Measurements from ENCODE around the gene ACAD10.
A peak's percentile ranks its signal among the peaks of the same experiment; 100 is the strongest.
"Not testable (repeated sequence)": the region's sequence is repeated elsewhere in the genome, so short reads cannot be mapped to it uniquely, and the experiment has no call there.

Gene ACAD10
- 20.2 to 64.5 (median 24.2) reads per million in 9 experiments for total RNA-seq

DNA sequence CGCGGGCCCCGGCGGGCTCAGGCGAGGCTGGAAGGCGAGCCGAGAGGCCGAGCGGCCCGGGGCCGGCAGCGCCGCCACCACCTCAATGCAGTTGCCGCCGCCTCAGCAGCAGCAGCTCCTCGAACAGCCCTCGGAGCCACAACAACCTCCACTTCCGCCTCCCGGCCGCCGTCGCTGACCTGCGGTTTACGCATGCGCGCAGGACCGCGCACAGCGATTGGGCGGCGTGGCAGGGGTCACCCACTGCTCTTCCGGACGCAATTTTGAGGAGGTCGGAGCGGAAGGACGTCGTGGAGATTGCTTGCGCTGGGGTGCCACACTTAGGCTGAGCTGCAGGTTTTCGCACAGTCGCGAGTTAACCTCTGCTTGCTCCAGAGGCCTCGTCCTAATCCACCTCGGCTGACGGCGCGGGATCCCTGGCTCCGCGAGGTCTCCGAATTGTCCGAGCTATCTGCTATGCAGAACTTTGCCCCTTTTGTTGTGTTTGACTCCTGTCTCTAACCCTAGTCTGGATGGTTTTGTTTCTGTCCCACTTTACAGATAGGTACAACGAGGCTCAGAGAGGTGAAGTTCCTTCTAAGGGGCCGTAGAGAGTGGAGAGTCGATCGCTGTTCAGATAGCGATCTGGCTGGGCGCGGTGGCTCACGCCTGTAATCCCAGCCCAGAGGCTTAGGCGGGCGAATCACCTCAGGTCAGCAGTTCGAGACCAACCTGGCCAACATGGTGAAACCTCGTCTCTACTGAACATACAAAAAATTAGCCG is at the start of gene ACAD10, which contains the start of gene BRAP:
TSS of gene ACAD10 (plus strand) at position 243 of the 763 bp plus-strand sequence. CDS start 6,657 bp downstream, outside the sequence.
TSS of gene BRAP (minus strand) at position 146 of the 763 bp plus-strand sequence. CDS start 164 bp downstream, outside the sequence.
- H3K9me3 Mint-ChIP-seq: no peaks in the 10 kb centered on the region
- H3K36me3 Mint-ChIP-seq (ENCODE audit: insufficient read depth): peaks cover 42% of the 10 kb centered on the region
- peaks cover 33% of the 10 kb centered on the region in 2 donors for H3K4me1 Mint-ChIP-seq (ENCODE audit: low read depth in 2 of 2)
- peak within 1 kb of the TSS; percentile 98 to 99 for H3K27ac Mint-ChIP-seq
- DNase-seq: peak; percentile 91 to 94 (median 94)
- peak; percentile 93 for ATAC-seq (replicated peaks)
- peak within 1 kb of the TSS; percentile 98 to 99 for H3K4me3 Mint-ChIP-seq
- no peaks in the 10 kb centered on the region for H3K27me3 Mint-ChIP-seq

- Mint-ChIP-seq H3K4me3 (no peak overlapping the region), H3K27me3 (no peaks in the 10 kb centered on the region), H3K27ac (peak overlapping the region; percentile 38 to 62), H3K4me1 (ENCODE audit: low read depth in 2 of 2) (peaks cover 0 to 4% of the 10 kb centered on the region in 2 donors), H3K9me3 (no peaks in the 10 kb centered on the region), H3K36me3 (ENCODE audit: insufficient read depth) (peaks cover 2% of the 10 kb centered on the region)
- DNase-seq (no peak), ATAC-seq (replicated peaks) (no peak)
Measured at GRCh38 chr12:111636209-111636945, 49.5 kb upstream of the ACAD10 start.

- Mint-ChIP-seq H3K27me3 (no peaks in the 10 kb centered on the region), H3K9me3 (no peaks in the 10 kb centered on the region), H3K36me3 (ENCODE audit: insufficient read depth) (peaks cover 18% of the 10 kb centered on the region), H3K4me3 (no peak overlapping the region), H3K4me1 (ENCODE audit: low read depth in 2 of 2) (peaks cover 0 to 4% of the 10 kb centered on the region in 2 donors), H3K27ac (peak overlapping the region in 1 of 2 donors; percentile 47)
- DNase-seq (no peak), ATAC-seq (replicated peaks) (no peak)
Measured at GRCh38 chr12:111638556-111638955, 47.3 kb upstream of the ACAD10 start.

- DNase-seq (no peak), ATAC-seq (replicated peaks) (no peak)
- Mint-ChIP-seq H3K36me3 (ENCODE audit: insufficient read depth) (peaks cover 22% of the 10 kb centered on the region), H3K27ac (no peak overlapping the region), H3K4me3 (no peak overlapping the region), H3K27me3 (no peaks in the 10 kb centered on the region), H3K4me1 (ENCODE audit: low read depth in 2 of 2) (peaks cover 0 to 4% of the 10 kb centered on the region in 2 donors), H3K9me3 (no peaks in the 10 kb centered on the region)
Measured at GRCh38 chr12:111640506-111640905, 45.3 kb upstream of the ACAD10 start.

DNA sequence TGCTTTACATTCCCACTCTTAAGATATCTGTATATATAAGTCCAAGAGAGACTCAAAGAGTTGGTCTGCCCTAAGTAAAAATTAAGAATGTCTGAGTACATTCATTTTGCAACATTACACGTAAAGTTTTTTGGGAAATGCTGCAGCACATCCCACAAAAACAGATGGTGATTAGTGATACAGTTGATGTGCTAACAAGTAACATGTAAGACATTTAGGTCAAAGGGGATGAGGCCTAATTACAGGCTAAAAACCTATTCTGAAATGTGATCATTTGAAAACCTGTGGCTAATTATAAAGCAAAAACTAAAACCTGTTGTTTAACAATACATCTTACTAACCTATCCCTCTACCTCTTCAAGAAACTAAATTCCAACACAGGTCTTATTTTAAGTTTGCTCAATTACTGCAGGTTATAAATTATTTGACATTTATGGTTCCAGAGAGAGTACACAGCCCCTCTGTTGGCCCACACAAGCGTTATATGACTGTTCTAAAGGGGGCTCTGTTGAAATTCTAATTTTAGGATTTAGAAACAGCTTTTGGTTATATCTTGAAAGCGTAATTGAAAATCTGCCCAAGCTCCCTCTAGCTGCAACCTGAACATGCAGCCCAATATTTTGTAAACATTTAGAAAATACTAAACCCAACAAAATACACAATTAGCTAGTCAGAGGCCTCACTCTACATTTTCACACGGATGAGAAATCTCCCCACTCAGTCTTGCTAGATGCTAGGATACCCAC is 43.0 kb upstream of the ACAD10 start:
- ATAC-seq (replicated peaks) (no peak), DNase-seq (no peak)
- H3K27me3 Mint-ChIP-seq: no peaks in the 10 kb centered on the region
- no peak overlapping the region for H3K4me3 Mint-ChIP-seq
- H3K9me3 Mint-ChIP-seq: no peaks in the 10 kb centered on the region
- H3K27ac Mint-ChIP-seq: no peak overlapping the region
- H3K4me1 Mint-ChIP-seq (ENCODE audit: low read depth in 2 of 2): no peaks in the 10 kb centered on the region
- H3K36me3 Mint-ChIP-seq (ENCODE audit: insufficient read depth): peaks cover 41% of the 10 kb centered on the region

- Mint-ChIP-seq H3K4me3 (no peak overlapping the region), H3K36me3 (ENCODE audit: insufficient read depth) (peaks cover 47% of the 10 kb centered on the region), H3K4me1 (ENCODE audit: low read depth in 2 of 2) (no peaks in the 10 kb centered on the region), H3K9me3 (no peaks in the 10 kb centered on the region), H3K27me3 (no peaks in the 10 kb centered on the region), H3K27ac (no peak overlapping the region)
- DNase-seq (no peak), ATAC-seq (replicated peaks) (no peak)
Measured at GRCh38 chr12:111643427-111643826, 42.4 kb upstream of the ACAD10 start.

GRCh38 chr12:111645433-111645832 is 40.4 kb upstream of the ACAD10 start:
- DNase-seq (no peak), ATAC-seq (replicated peaks) (no peak)
- Mint-ChIP-seq H3K4me1 (ENCODE audit: low read depth in 2 of 2) (no peaks in the 10 kb centered on the region), H3K4me3 (no peak overlapping the region), H3K27ac (no peak overlapping the region), H3K27me3 (no peaks in the 10 kb centered on the region), H3K36me3 (ENCODE audit: insufficient read depth) (peaks cover 61% of the 10 kb centered on the region), H3K9me3 (no peaks in the 10 kb centered on the region)

DNA sequence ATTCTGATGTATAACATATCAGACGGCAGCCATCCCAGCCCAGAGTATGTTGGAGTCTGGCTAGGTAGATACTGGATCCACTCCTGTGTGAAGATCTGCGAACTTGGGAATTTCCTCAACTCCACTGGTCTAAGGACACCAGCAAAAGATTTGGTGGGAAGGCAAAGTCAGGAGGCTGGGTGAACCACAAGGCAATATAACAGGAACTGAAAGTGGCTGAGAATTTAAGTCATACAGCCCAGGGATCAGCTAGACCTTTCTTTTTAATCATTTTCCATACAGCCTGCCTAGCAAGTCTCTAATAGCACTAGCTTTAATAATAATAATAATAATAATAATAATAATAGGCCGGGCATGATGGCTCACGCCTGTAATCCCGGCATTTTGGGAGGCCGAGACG is 34.9 kb upstream of the ACAD10 start:
- Mint-ChIP-seq H3K9me3 (no peaks in the 10 kb centered on the region), H3K36me3 (ENCODE audit: insufficient read depth) (peaks cover 86% of the 10 kb centered on the region), H3K4me1 (ENCODE audit: low read depth in 2 of 2) (peaks cover 0 to under 1% of the 10 kb centered on the region in 2 donors), H3K27me3 (no peaks in the 10 kb centered on the region), H3K4me3 (no peak overlapping the region), H3K27ac (no peak overlapping the region)
- DNase-seq (no peak), ATAC-seq (replicated peaks) (no peak)

DNA sequence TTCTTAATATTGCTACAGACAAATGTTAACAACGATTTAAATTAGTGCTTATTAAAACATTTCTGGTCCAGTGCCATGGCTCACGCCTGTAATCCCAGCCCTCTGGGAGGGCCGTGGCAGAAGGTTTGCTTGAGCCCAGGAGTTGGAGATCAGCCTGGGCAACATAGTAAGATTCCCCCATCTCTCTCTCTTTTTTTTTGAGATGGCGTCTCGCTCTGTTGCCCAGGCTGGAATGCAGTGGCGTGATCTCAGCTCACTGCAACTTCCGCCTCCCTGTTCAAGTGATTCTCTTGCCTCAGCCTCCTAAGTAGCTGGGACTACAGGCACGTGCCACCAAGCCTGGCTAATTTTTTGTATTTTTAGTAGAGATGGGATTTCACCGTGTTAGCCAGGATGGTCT is 33.3 kb upstream of the ACAD10 start:
- H3K36me3 Mint-ChIP-seq (ENCODE audit: insufficient read depth): peaks cover 84% of the 10 kb centered on the region
- not testable (repeated sequence) for ATAC-seq (replicated peaks); H3K9me3 Mint-ChIP-seq; H3K27ac Mint-ChIP-seq; H3K4me3 Mint-ChIP-seq; H3K27me3 Mint-ChIP-seq; H3K4me1 Mint-ChIP-seq (ENCODE audit: low read depth in 2 of 2); DNase-seq

- Mint-ChIP-seq H3K27ac (no peak overlapping the region), H3K36me3 (ENCODE audit: insufficient read depth) (peaks cover 85% of the 10 kb centered on the region), H3K4me1 (ENCODE audit: low read depth in 2 of 2) (peaks cover 0 to 4% of the 10 kb centered on the region in 2 donors), H3K27me3 (no peaks in the 10 kb centered on the region), H3K4me3 (no peak overlapping the region), H3K9me3 (no peaks in the 10 kb centered on the region)
- ATAC-seq (replicated peaks) (no peak), DNase-seq (no peak)
Measured at GRCh38 chr12:111653596-111653995, 32.3 kb upstream of the ACAD10 start.

DNA sequence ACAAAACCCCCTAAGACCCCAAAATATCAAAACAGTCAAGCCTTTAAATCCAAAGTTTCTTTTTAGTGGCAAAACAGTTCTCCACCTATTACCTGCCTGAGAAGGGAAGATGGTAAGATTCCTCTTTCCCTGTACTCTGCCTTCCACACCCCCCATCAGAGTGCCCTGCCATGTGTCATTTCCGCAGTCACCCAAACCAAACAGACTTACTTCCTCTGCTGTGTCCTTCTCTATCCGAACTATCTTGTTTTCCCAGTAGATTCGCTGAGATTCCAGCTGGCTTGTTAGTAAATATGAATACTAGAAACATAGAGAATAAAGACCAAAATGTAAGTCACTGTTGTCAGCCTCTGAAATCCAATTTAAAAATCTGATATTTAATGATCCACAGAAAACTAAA is 30.5 kb upstream of the ACAD10 start:
- no peak overlapping the region for H3K27ac Mint-ChIP-seq
- no peaks in the 10 kb centered on the region for H3K9me3 Mint-ChIP-seq
- H3K36me3 Mint-ChIP-seq (ENCODE audit: insufficient read depth): peaks cover 88% of the 10 kb centered on the region
- ATAC-seq (replicated peaks) (no peak), DNase-seq (no peak)
- H3K4me3 Mint-ChIP-seq: no peak overlapping the region
- no peaks in the 10 kb centered on the region for H3K27me3 Mint-ChIP-seq
- H3K4me1 Mint-ChIP-seq (ENCODE audit: low read depth in 2 of 2): peaks cover 0 to 4% of the 10 kb centered on the region in 2 donors

GRCh38 chr12:111656016-111656415 is 29.8 kb upstream of the ACAD10 start:
- Mint-ChIP-seq H3K9me3 (no peaks in the 10 kb centered on the region), H3K4me3 (no peak overlapping the region), H3K27ac (peak overlapping the region in 1 of 2 donors; percentile 50), H3K4me1 (ENCODE audit: low read depth in 2 of 2) (peaks cover 0 to 4% of the 10 kb centered on the region in 2 donors), H3K36me3 (ENCODE audit: insufficient read depth) (peaks cover 91% of the 10 kb centered on the region), H3K27me3 (no peaks in the 10 kb centered on the region)
- ATAC-seq (replicated peaks): no peak
- no peak for DNase-seq

DNA sequence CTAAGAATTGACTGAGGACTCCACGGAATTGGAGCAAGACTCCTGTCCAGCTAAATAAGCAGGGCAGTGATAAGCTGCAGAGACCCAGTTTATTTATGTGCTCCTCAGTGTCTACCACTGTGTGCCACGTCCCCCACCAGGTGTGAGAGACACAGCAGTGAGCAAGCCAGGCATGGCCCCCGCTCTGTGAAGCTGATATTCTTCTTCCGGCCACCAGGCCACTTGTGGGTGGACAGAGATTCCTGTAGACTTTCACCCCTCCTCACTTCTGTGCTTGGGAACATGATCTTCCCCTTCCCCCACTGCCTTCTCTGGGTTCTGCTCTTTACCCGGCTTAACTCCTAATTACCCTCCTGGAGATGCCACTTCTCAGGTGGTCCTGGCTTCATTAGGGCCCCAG is 21.4 kb upstream of the ACAD10 start:
- no peak for DNase-seq
- Mint-ChIP-seq H3K27ac (peak overlapping the region; percentile 4 to 30), H3K4me1 (ENCODE audit: low read depth in 2 of 2) (peaks cover 3 to 7% of the 10 kb centered on the region in 2 donors), H3K9me3 (no peaks in the 10 kb centered on the region), H3K27me3 (no peaks in the 10 kb centered on the region), H3K36me3 (ENCODE audit: insufficient read depth) (peaks cover 88% of the 10 kb centered on the region), H3K4me3 (no peak overlapping the region)
- no peak for ATAC-seq (replicated peaks)

Measured in effector memory CD8-positive, alpha-beta T cell (primary cell).